ENCODE results near the gene LRRC23.

DNA sequence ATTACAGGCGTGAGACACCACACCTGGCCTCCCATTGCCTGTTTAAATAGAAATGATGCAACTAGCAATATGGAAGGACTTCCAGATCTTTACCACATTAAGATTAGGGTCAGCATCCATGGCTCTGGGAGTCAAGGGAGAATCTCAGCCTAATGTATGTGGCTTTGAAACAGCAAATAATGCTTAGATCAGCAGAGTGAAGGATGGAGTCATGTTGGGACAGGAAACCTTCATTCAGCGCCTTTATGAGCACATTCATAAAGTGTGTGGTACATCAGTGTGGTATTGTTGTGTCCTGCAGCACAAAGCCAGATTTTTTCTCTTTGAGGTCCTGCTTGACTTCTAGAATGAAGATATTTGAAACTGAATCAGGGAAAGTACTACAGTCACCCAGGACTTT, 16.3 kb upstream of the LRRC23 start:
- no peak for TF ChIP-seq RAD21 (IDR thresholded peaks at IDR 0.05; ENCODE audit: low read depth)
- TF ChIP-seq TAF1 (IDR thresholded peaks at IDR 0.05; ENCODE audit: low read depth), result no peak
- TF ChIP-seq TCF12 (IDR thresholded peaks at IDR 0.05; ENCODE audit: low read depth), result no peak
